Immature natural killer cell (primary cell): Measurements from ENCODE around the gene KCNQ4. TPM values are rescaled to one million over a fixed set of nuclear protein-coding genes. Genes with fewer than 3 reads are reported as not detected.

Experiments
- DNase-seq, 3 donors: peaks; one replicate each; pipeline ENCODE4 v3.0.0; 2022; ENCODE audit warnings: mixed read lengths in 1 of 3
- H3K27ac Mint-ChIP-seq, 6 donors: one replicate each; pipeline ENCODE4 v1.8.0; 2020; ENCODE audit warnings: mixed read lengths in 6 of 6, mild to moderate bottlenecking in 5 of 6, inconsistent platforms in 4 of 6, moderate library complexity in 3 of 6
- H3K27me3 Mint-ChIP-seq, 3 donors: one replicate each; pipeline ENCODE4 v1.8.0; 2020 to 2021; ENCODE audit warnings: low read depth in 3 of 3, mild to moderate bottlenecking in 3 of 3, mixed read lengths in 3 of 3, moderate library complexity in 3 of 3, inconsistent platforms in 1 of 3
- H3K36me3 Mint-ChIP-seq, 3 donors: one replicate each; pipeline ENCODE4 v1.8.0; 2020; ENCODE audit warnings: mixed read lengths in 3 of 3, inconsistent platforms in 2 of 3, mild to moderate bottlenecking in 2 of 3
- H3K4me1 Mint-ChIP-seq, 2 donors: one replicate each; pipeline ENCODE4 v1.8.0; 2020; ENCODE audit warnings: inconsistent platforms in 2 of 2, mild to moderate bottlenecking in 2 of 2, mixed read lengths in 2 of 2, moderate library complexity in 1 of 2
- H3K4me3 Mint-ChIP-seq, 5 donors: one replicate each; pipeline ENCODE4 v1.8.0; 2020; ENCODE audit warnings: mild to moderate bottlenecking in 5 of 5, mixed read lengths in 5 of 5, inconsistent platforms in 3 of 5, moderate library complexity in 3 of 5
- H3K9me3 Mint-ChIP-seq, 6 donors: one replicate each; pipeline ENCODE4 v1.8.0; 2020; ENCODE audit warnings: mild to moderate bottlenecking in 6 of 6, mixed read lengths in 6 of 6, inconsistent platforms in 4 of 6, moderate library complexity in 3 of 6
- polyA plus RNA-seq, 3 donors: library from polyadenylated mRNA; unstranded; fragments of 300-500 nt; fragmentation: Illumina TruSeq; gene quantifications; one replicate each; pipeline ENCODE4 v1.2.3, GENCODE V29; 2021

The KCNQ4 gene
- polyA plus RNA-seq, 3 donors from 2014 or later, result not detected

DNA sequence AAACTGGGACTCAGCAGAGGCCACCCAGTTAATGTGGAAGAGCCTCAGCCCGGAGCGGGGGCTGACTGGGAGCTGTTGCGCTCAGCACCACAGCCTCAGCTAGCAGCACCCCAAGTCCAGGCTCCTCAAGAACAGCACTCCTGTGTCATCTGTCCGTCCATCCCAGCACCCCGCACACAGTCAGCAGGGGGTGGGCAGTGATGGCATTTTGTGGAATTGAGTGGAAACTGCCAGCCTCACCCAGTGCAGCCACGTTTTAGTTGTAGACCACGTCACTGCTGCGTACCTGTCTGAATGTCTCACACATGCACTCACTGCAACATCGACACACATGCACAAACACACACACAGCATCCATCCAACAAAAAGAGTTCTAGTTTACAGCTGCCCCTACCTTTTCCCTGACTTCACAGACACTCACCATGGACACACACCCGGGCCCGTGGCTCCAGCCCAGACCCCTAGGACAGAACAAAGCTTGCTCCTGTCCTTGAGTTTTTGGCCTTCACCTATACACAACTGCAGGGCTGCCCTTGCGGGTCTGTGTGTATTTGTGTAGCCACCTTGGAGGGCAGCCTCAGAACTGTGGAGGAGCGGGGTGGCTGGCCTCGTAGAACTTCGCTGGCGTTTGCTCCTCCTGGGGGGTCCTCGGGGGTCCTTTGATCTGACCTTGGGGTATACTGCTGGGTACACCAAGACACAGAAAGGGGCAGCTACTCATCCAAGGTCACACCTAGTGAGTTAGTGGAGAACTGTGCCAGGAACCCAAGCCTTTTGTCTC, 5.2 kb downstream of the KCNQ4 start:
- no peak overlapping the region for H3K4me3 Mint-ChIP-seq
- no peak for DNase-seq
- no peak overlapping the region for H3K27ac Mint-ChIP-seq
- H3K4me1 Mint-ChIP-seq, result peaks cover 0 to 2% of the 10 kb centered on the region in 2 donors
- H3K9me3 Mint-ChIP-seq, result no peaks in the 10 kb centered on the region
- no peaks in the 10 kb centered on the region for H3K36me3 Mint-ChIP-seq
- H3K27me3 Mint-ChIP-seq, result peaks cover 2 to 8% (median 6%) of the 10 kb centered on the region in 3 donors

DNA sequence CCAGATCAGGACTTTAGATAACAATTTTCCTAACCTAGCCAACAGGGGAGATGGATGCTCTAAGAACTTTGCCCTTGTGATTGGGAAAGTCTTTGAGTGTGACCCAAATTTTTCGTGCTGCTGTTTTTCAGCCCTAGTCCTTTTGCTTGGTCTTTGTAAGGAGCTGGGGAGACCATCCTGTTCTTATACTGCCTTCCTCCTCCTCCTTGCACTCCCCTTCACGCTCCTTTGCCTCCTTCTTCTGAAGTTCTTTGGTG, 5.7 kb downstream of the KCNQ4 start:
- no peak overlapping the region for H3K4me3 Mint-ChIP-seq
- DNase-seq, result no peak
- peaks cover 0 to 2% of the 10 kb centered on the region in 2 donors for H3K4me1 Mint-ChIP-seq
- H3K36me3 Mint-ChIP-seq, result no peaks in the 10 kb centered on the region
- peaks cover 2 to 8% (median 6%) of the 10 kb centered on the region in 3 donors for H3K27me3 Mint-ChIP-seq
- no peak overlapping the region for H3K27ac Mint-ChIP-seq
- H3K9me3 Mint-ChIP-seq, result no peaks in the 10 kb centered on the region

DNA sequence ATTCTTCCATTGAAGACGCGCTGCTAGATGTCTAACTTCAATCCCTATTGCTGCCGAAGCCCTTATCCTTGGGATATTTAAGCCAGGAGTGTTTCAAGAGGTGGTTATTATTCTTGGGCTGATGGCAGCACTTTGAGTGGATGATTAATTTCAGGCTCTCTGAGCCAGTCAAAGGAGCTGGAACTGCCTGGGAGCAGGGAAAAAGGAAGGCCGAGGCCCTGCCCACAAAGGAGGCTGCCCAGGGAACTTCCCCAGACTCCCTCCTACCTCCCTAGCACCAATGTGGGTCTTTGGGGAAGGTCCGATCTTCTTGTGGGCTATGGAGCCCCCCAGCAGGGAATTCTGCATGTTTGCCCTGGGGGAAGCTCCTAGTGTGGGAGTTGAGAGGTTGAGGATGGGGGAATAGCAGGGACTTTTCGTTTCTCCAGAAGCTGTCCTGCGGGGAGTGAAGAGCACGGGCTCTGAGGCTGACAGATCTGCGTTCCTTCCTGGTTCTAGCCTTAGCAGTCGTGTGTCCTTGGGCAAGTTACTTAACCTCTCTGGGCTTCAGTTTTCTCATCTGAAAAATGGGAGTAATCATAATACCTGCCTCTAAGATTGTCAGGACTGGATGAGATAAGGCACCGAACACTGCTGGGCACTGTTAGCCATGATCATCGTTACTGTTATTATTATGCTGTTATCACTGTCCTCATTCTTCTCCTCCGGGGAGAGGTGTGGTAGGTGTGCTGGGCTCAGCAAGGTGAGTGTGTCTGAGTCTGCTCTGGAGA, 6.3 kb downstream of the KCNQ4 start:
- Mint-ChIP-seq H3K9me3 (no peaks in the 10 kb centered on the region), H3K36me3 (no peaks in the 10 kb centered on the region), H3K27me3 (peaks cover 1 to 6% (median 2%) of the 10 kb centered on the region in 3 donors), H3K4me3 (no peak overlapping the region), H3K27ac (no peak overlapping the region), H3K4me1 (no peaks in the 10 kb centered on the region)
- DNase-seq, result no peak

DNA sequence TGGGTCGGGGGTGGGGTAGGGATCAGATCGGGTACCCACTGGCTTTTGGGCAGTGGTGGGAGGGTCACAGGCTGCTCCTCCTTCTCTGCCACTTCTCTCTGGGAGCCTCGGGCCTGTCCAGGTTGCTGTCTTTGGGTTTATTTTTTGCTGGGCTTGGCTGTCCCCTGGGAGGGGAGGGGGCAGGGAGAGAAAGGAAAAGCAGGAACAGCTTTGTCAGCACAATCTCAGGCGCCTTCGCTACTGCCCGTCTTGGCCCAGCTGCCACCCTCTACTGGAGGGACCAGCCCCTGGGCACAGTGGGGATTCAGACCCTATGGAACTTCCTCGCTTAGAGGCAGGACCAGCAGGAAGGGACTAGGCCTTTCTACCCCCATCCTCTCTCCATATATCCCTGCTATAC, 8.4 kb downstream of the KCNQ4 start:
- Mint-ChIP-seq H3K9me3 (no peaks in the 10 kb centered on the region), H3K4me3 (no peak overlapping the region), H3K27me3 (peaks cover 0 to 7% (median 4%) of the 10 kb centered on the region in 3 donors), H3K27ac (no peak overlapping the region), H3K36me3 (no peaks in the 10 kb centered on the region), H3K4me1 (peaks cover 0 to 7% of the 10 kb centered on the region in 2 donors)
- no peak for DNase-seq

DNA sequence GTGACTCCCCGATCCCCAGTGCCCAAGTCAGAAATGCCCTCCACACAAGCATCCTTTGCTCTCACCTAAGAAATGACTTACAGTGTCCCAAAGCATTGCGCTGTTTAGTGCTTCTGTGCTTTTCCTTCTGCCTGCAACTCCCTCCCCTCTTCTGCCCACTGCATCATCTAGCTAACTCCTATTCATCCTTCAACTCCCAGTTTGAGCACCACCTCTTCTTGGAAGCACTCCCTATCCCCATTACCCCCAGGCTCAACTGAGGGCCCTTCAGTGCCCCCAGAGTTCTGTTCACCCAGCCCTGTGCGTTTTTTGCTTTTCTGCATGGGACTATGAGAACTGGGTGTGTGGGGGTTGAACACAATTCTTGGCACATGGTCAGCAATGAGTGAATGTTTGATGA, 10.0 kb downstream of the KCNQ4 start:
- DNase-seq, result no peak
- no peak overlapping the region for H3K27ac Mint-ChIP-seq
- H3K9me3 Mint-ChIP-seq, result no peaks in the 10 kb centered on the region
- H3K4me3 Mint-ChIP-seq, result no peak overlapping the region
- peaks cover 0 to 6% (median 5%) of the 10 kb centered on the region in 3 donors for H3K27me3 Mint-ChIP-seq
- no peaks in the 10 kb centered on the region for H3K36me3 Mint-ChIP-seq
- H3K4me1 Mint-ChIP-seq, result peaks cover 2 to 7% of the 10 kb centered on the region in 2 donors

DNA sequence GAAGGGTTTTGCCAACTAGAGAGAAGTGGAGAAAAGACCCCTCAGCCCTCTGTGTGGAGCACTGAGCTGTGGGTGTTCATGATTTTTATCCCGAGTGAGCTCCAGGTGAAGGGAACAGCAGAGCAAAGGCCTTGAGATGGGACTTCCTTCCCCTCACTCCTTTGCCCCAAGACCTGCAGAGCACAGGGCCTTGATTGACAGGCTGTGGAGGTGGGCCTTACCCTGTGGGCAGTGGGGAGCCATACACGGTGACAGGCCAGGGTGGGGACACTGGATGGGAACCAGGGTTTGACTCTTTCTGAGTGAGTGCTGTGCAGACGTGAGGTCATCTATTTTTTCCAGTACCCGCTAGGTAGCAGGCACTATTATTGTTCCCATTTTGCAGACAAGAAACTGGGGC, 10.5 kb downstream of the KCNQ4 start:
- peaks cover 2 to 7% of the 10 kb centered on the region in 2 donors for H3K4me1 Mint-ChIP-seq
- H3K4me3 Mint-ChIP-seq, result no peak overlapping the region
- H3K27me3 Mint-ChIP-seq, result peaks cover 0 to 6% (median 5%) of the 10 kb centered on the region in 3 donors
- no peak overlapping the region for H3K27ac Mint-ChIP-seq
- no peaks in the 10 kb centered on the region for H3K9me3 Mint-ChIP-seq
- no peaks in the 10 kb centered on the region for H3K36me3 Mint-ChIP-seq
- DNase-seq, result no peak

DNA sequence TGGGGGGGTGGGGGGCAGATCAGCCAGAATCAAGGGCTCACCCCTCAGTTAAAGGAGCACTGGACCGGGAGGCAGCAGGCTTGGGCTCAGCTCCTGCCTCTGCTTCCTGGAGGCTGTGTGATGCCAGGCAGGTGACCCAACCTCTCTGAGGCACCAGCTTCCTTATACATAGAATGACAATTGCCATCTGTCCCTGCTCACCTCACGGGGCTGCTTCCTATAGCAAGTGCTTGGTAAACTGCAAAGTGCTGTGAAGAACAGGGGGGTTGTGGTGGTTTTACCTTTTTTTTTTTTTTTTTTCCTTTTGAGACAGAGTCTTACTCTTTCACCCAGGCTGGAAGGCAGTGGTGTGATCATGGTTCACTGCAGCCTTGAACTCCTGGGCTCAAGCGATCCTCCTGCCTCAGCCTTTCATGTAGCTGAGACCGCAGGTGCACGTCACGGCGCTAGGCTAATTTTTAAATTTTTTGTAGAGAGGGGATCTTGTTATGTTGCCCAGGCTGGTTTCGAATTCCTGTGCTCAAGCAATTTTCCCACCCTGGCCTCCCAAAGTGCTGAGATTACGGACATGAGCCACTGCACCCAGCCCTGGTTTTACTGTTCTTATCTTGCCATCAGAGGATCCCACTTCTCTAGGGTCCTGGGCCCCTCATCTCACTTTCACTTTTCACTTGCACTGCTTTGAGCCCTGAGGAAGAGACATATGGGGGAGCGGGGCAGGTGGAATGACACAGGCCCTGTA, 11.6 kb downstream of the KCNQ4 start:
- H3K27me3 Mint-ChIP-seq, result peaks cover 0 to 5% (median 5%) of the 10 kb centered on the region in 3 donors
- no peak overlapping the region for H3K4me3 Mint-ChIP-seq
- DNase-seq, result no peak
- H3K9me3 Mint-ChIP-seq, result no peaks in the 10 kb centered on the region
- no peak overlapping the region for H3K27ac Mint-ChIP-seq
- no peaks in the 10 kb centered on the region for H3K36me3 Mint-ChIP-seq
- peaks cover 2 to 7% of the 10 kb centered on the region in 2 donors for H3K4me1 Mint-ChIP-seq

DNA sequence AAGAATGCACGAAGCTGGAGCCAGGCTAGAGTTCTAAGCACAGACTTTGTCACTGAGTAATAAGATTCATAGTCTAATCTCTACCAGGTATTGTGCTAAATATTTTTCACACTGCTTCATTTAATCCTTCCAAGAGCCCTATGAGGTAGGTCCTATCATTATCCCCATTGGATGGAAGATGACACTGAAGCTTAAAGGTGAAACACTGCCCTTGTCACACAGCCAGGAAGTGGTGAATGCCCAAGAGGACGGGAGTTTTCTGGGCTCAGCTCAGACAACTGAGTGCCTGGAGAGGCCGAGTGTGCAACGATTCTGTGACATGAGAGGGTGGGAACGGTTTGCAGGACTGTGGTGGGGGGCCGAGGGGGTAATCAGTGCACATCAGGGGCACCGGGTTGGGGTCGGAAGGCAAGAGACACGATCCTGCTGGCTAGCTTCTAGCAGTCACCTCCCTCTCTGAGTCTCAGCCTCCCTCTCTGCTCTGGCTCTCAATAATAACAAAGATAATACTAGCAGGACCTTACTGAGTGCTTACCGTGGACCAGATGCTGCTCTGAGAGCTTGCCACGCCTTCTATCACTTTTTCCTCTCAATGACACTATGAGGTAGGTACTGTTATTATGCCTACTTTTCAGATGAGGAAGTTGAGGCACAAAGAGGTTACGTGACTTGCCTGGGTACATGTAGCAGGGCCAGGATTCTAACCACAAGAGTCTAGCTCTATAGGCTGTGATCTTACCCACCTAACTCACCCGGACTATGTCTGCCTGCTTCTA, 12.4 kb downstream of the KCNQ4 start:
- DNase-seq, result no peak
- Mint-ChIP-seq H3K4me3 (no peak overlapping the region), H3K4me1 (peaks cover 3 to 13% of the 10 kb centered on the region in 2 donors), H3K9me3 (no peaks in the 10 kb centered on the region), H3K36me3 (no peaks in the 10 kb centered on the region), H3K27me3 (peaks cover 0 to 5% (median 5%) of the 10 kb centered on the region in 3 donors), H3K27ac (no peak overlapping the region)

DNA sequence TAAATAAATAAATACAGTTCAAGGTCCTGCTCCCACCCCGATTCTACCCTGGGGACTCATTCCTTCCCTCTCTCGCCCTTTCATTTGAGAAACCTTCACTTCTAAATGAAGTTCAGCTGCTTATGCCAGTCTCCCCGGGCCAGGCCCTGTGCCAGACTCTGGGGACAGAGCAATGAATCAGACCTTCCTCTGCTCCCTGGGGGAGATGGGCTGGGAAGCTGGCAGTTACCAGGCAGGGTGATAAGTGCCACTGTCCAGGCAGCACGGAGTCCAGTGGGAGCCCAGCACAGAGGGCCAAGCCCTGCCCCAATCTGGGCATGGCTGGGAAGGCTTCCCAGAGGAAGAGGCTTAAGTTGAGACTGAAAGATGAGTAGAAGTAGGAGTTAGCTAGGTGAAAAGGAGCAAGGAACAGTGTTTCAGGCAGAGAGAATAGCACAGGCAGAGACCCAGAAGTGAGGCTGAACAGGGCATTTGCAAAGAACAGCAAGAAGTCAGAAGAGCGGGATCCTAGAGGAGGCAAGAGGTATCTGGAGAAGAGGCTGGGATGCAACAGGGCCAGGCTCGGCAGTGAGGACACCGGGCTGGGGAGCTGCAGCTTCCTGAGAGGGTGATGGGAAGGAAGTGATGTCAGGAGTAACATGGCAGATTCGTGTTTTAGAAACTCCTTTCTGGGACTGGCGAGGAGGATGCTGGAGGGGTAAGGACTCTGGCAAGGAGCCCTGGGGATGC, 13.5 kb downstream of the KCNQ4 start:
- H3K4me1 Mint-ChIP-seq, result peaks cover 14 to 24% of the 10 kb centered on the region in 2 donors
- no peak overlapping the region for H3K27ac Mint-ChIP-seq
- H3K9me3 Mint-ChIP-seq, result no peaks in the 10 kb centered on the region
- H3K36me3 Mint-ChIP-seq, result no peaks in the 10 kb centered on the region
- no peak for DNase-seq
- H3K27me3 Mint-ChIP-seq, result peaks cover 0 to 5% (median 5%) of the 10 kb centered on the region in 3 donors
- no peak overlapping the region for H3K4me3 Mint-ChIP-seq

DNA sequence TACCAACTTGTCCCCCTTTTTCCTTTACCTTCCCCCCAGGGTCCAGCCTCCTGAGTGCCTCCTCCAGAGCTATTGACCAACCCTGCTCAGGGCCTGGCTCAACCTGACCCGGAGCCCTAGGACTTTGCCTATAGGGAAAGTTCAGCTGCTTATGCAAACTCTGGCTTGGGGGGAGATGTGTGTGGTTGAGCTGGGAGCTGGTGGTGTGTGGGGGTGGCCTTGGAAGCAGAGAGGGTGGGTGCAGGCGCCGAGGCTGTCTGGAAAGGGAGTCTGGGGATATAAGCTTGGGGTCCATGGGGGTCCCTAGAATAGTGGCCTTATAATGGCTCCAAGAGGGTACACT, 14.1 kb downstream of the KCNQ4 start:
- no peaks in the 10 kb centered on the region for H3K36me3 Mint-ChIP-seq
- H3K4me3 Mint-ChIP-seq, result peak overlapping the region in 1 of 5 donors; percentile 8

DNA sequence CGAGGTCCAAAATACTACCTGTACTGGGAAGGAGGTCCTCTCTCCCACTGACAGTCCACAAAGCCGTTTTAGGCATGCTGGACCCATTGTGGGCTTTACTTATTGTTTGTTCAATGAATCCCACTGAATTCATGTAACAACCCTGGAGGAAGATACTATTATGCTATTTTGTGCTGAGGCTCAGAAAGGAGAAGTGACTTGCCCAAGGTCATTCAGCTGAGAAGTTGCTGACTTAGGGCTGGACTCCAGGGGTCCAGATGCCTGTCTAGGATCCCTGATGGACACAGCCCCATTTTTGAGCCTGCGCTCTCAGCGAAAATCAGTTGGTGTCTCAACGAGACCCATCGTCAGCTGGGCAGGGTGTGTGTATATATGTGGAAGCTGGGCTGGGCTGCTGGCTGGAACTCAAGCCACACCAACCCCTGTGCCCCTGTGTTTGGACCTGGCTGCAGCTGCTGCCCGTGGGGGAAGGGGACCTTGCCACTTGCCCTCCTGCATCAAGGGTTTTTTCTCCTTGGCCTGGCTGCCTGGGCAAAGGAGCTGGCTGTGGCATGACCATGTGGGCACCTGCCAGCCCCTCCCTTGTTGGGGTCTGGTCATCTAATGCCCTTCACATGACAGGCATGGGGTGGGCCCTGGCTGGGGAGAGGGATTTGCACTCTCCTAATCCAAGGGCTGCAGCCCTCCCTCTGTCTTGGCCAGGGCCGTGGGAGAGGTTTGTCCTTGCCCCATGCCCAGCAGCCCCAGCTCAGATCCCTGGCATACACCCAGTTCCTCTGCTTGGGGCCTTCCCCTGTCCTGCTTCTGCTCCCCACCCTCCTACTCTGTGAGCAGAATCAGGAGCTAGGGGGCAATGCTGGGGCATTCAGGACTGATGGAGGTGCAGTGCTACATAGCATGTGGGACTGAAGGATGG, 15.0 kb downstream of the KCNQ4 start:
- Mint-ChIP-seq H3K9me3 (no peaks in the 10 kb centered on the region), H3K4me3 (no peak overlapping the region), H3K27me3 (peaks cover 0 to 5% (median 3%) of the 10 kb centered on the region in 3 donors), H3K4me1 (peaks cover 16 to 25% of the 10 kb centered on the region in 2 donors), H3K27ac (no peak overlapping the region), H3K36me3 (no peaks in the 10 kb centered on the region)
- DNase-seq, result no peak

More for the DNA sequence above, 14.1 kb downstream of the KCNQ4 start:
- H3K4me1 Mint-ChIP-seq, result peaks cover 15 to 25% of the 10 kb centered on the region in 2 donors
- no peak for DNase-seq
- H3K27ac Mint-ChIP-seq, result no peak overlapping the region
- no peaks in the 10 kb centered on the region for H3K9me3 Mint-ChIP-seq
- H3K27me3 Mint-ChIP-seq, result peaks cover 0 to 5% (median 3%) of the 10 kb centered on the region in 3 donors

DNA sequence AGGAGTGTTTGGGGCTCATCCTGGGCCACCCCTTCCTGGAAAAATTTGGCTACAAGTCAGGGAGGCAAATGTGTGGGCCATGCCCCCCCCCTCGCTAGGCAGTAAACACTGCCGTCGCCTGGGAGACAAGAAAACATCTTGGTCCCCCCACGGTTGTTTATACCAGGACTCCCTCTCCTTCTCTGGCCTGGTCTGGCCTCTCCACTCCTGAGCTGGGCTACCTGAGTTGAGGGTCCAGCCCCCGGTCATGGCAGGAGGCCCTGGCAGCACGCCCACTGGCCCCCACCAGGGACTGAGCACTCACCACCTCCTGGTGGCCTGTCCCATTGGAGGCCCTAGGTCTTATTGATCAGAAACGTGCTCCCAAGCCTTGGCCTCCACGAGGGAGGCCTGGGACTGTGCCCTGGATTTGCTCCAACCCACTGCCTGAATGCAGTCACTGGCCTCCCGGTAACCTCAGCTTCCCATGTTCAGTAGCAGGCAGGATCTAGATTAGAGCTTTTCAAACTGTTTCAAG, 15.8 kb downstream of the KCNQ4 start:
- DNase-seq, result no peak
- Mint-ChIP-seq H3K9me3 (no peaks in the 10 kb centered on the region), H3K4me1 (peaks cover 16 to 25% of the 10 kb centered on the region in 2 donors), H3K27ac (no peak overlapping the region), H3K4me3 (no peak overlapping the region), H3K27me3 (peaks cover 0 to 5% (median 3%) of the 10 kb centered on the region in 3 donors), H3K36me3 (no peaks in the 10 kb centered on the region)
